HepG2 (cell line): ENCODE measurements around the gene FAM83E. TPM values are rescaled to one million over a fixed set of nuclear protein-coding genes. Genes with fewer than 3 reads are reported as not detected.
A peak's percentile ranks its signal among the peaks of the same experiment; 100 is the strongest.

ENCODE experiments used
- BRCA1 ChIP-seq: sonication (generic); formaldehyde crosslinking; IDR thresholded peaks from 2 replicates; pipeline ENCODE4 v1.4.0; 2020; ENCODE audit warnings: missing genetic modification reagents
- GABPA ChIP-seq, 2 experiments: IDR thresholded peaks; 2 replicates each; pipeline ENCODE4 v1.6.1; 2011 to 2016; ENCODE audit warnings: low read depth in 2 of 2, low read length in 1 of 2, missing biosample characterization in 1 of 2, missing genetic modification characterization in 1 of 2
- GATAD1 ChIP-seq: IDR thresholded peaks from 2 replicates; pipeline ENCODE4 v1.6.1; 2016; ENCODE audit warnings: missing genetic modification reagents, missing compliant biosample characterization
- MAZ ChIP-seq, 2 experiments: sonication (generic) in 1 of 2; formaldehyde crosslinking in 1 of 2; IDR thresholded peaks; 2 replicates each; pipeline versions ENCODE4 v1.5.0 to v1.6.1; 2012 to 2020; ENCODE audit warnings: low read depth in 2 of 2, mild to moderate bottlenecking in 2 of 2, borderline replicate concordance in 1 of 2, improper control_type of control experiment in 1 of 2, low read length in 1 of 2, missing genetic modification reagents in 1 of 2, moderate library complexity in 1 of 2
- MXI1 ChIP-seq: IDR thresholded peaks from 3 replicates; pipeline ENCODE4 v1.6.1; 2012; ENCODE audit warnings: low read depth, low read length, inconsistent platforms, borderline replicate concordance
- MYNN ChIP-seq: sonication (generic); formaldehyde crosslinking; IDR thresholded peaks from 2 replicates; pipeline ENCODE4 v1.4.0; 2020; ENCODE audit warnings: mild to moderate bottlenecking, low read depth, missing genetic modification reagents
- SMAD1 ChIP-seq: sonication (generic); formaldehyde crosslinking; IDR thresholded peaks from 2 replicates; pipeline ENCODE4 v1.4.0; 2020; ENCODE audit warnings: missing genetic modification reagents, low read depth, mild to moderate bottlenecking, borderline replicate concordance
- TP53 ChIP-seq: sonication (generic); formaldehyde crosslinking; conservative IDR thresholded peaks from 2 replicates; pipeline ENCODE4 v1.4.0; 2020; ENCODE audit warnings: missing genetic modification reagents
- ZFP37 ChIP-seq: sonication (generic); formaldehyde crosslinking; IDR thresholded peaks from 2 replicates; pipeline ENCODE4 v1.4.0; 2020; ENCODE audit warnings: missing genetic modification reagents, borderline replicate concordance
- ZKSCAN5 ChIP-seq: sonication (generic); formaldehyde crosslinking; IDR thresholded peaks from 2 replicates; pipeline ENCODE4 v1.5.1; 2020; ENCODE audit warnings: mild to moderate bottlenecking, missing genetic modification reagents
- ZKSCAN8 ChIP-seq: IDR thresholded peaks from 2 replicates; pipeline ENCODE4 v1.6.1; 2016; ENCODE audit warnings: borderline replicate concordance, missing genetic modification reagents, missing compliant biosample characterization
- ZMYM2 ChIP-seq: sonication (generic); formaldehyde crosslinking; IDR thresholded peaks from 2 replicates; pipeline ENCODE4 v1.8.0; 2022; ENCODE audit warnings: mild to moderate bottlenecking, missing genetic modification reagents
- ZNF143 ChIP-seq: sonication (generic); formaldehyde crosslinking; IDR thresholded peaks from 2 replicates; pipeline ENCODE4 v1.4.0; 2020; ENCODE audit warnings: missing genetic modification reagents
- ZNF333 ChIP-seq: sonication (generic); formaldehyde crosslinking; IDR thresholded peaks from 2 replicates; pipeline ENCODE4 v1.4.0; 2020; ENCODE audit warnings: mild to moderate bottlenecking, missing genetic modification reagents, borderline replicate concordance
- ZNF354B ChIP-seq: sonication (generic); formaldehyde crosslinking; IDR thresholded peaks from 2 replicates; pipeline ENCODE4 v1.8.0; 2022; ENCODE audit warnings: mild to moderate bottlenecking, missing genetic modification reagents
- ZNF749 ChIP-seq: sonication (generic); formaldehyde crosslinking; IDR thresholded peaks from 2 replicates; pipeline ENCODE4 v1.8.0; 2022; ENCODE audit warnings: mild to moderate bottlenecking, missing genetic modification reagents, moderate library complexity, borderline replicate concordance
- polyA plus RNA-seq, 8 experiments: library from polyadenylated mRNA; depleted of rRNA in 3 of 8; stranded (reverse) in 7 of 8; unstranded in 1 of 8; fragments of >200 nt; fragmentation: Illumina TruSeq in 4 of 8; extraction: Trizol in 4 of 8; gene quantifications; 2 replicates each; pipeline versions ENCODE4 v1.2.1 to v1.2.3, GENCODE V29; 2011 to 2016; ENCODE audit warnings: low read depth in 4 of 8, missing spikeins in 1 of 8, mixed read lengths in 1 of 8; ENCODE audit not compliant: insufficient read depth in 1 of 8
- total RNA-seq, 5 experiments: library from RNA; depleted of rRNA; stranded (reverse); fragments of >200 nt; fragmentation: Illumina TruSeq; extraction: Trizol; gene quantifications; 2 replicates each; pipeline ENCODE4 v1.2.3, GENCODE V29; 2016; ENCODE audit warnings: low read depth in 1 of 5
- TF ChIP-seq, protein P1 (sequence below): sonication (generic); formaldehyde crosslinking; IDR thresholded peaks from 2 replicates; pipeline ENCODE4 v1.5.0; 2020; ENCODE audit warnings: missing genetic modification reagents, mild to moderate bottlenecking, borderline replicate concordance
- TF ChIP-seq, protein P2 (sequence below): sonication (generic); formaldehyde crosslinking; IDR thresholded peaks from 2 replicates; pipeline ENCODE4 v1.9.0; 2022; ENCODE audit warnings: missing genetic modification reagents, mild to moderate bottlenecking, borderline replicate concordance
- TF ChIP-seq, protein P3 (sequence below): sonication (generic); formaldehyde crosslinking; IDR thresholded peaks from 2 replicates; pipeline ENCODE4 v1.4.0; 2020; ENCODE audit warnings: mild to moderate bottlenecking, missing genetic modification reagents
- TF ChIP-seq, protein P4 (sequence below): sonication (generic); formaldehyde crosslinking; IDR thresholded peaks from 2 replicates; pipeline ENCODE4 v1.9.0; 2022; ENCODE audit warnings: low read depth, missing genetic modification reagents
- TF ChIP-seq, protein P5 (sequence below), 2 experiments: sonication (generic) in 1 of 2; formaldehyde crosslinking in 1 of 2; IDR thresholded peaks; 2 replicates each; pipeline versions ENCODE4 v1.4.0 to v1.6.1; 2018 to 2020; ENCODE audit warnings: missing genetic modification reagents in 2 of 2, borderline replicate concordance in 1 of 2, low read depth in 1 of 2, mild to moderate bottlenecking in 1 of 2, missing biosample characterization in 1 of 2

The FAM83E gene
- total and polyA plus RNA-seq, 2 of the 13 experiments (the other 11 are each of a cell fraction or from before 2014, with no cell fraction given): 0.18 to 0.60 TPM

DNA sequence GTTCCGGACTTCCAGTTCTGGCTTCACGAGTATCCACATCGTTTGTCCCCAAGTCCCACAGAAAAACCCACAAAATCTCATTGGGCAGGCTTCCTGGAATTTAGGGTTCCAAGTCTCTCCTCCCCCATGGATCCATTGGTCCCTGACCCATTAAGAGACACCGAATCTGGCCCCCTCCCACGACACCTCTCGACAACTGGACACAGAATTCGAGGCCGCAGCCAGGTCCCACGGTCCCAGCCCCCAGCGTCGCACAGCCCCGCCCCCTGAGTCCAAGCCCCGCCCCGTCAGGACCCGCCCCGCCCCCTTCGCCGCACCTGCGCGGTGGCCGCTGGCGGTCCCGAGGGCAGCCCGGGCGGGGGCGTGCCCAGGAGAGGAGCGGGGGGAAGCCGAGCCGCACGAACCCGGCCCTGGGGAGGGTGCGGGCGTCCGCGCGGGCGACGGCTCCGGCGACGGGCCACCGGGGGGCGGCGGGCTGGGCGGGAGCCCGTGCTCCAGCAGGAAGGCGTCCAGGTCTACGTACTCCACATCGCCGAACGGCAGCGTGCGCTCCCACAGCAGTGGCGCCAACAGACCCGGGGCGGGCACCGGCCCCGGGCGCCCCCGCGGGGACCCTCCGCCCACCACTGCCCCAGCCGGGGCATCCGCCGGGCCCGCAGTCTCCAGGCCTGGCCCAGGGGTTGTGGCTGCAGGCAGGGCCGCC, 20.5 kb upstream of the FAM83E start (continued):
- TF ChIP-seq, protein P1, sequence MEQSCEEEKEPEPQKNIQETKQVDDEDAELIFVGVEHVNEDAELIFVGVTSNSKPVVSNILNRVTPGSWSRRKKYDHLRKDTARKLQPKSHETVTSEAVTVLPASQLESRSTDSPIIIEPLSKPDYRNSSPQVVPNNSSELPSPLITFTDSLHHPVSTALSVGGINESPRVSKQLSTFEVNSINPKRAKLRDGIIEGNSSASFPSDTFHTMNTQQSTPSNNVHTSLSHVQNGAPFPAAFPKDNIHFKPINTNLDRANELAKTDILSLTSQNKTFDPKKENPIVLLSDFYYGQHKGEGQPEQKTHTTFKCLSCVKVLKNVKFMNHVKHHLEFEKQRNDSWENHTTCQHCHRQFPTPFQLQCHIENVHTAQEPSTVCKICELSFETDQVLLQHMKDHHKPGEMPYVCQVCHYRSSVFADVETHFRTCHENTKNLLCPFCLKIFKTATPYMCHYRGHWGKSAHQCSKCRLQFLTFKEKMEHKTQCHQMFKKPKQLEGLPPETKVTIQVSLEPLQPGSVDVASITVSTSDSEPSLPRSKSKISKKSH (CRISPR knock-in tag): no peak
- TF ChIP-seq TP53: no peak
- no peak for TF ChIP-seq BRCA1 (CRISPR knock-in tag)
- no peak for TF ChIP-seq MYNN (CRISPR knock-in tag)
- TF ChIP-seq ZNF749 (CRISPR knock-in tag): no peak
- TF ChIP-seq, protein P2, sequence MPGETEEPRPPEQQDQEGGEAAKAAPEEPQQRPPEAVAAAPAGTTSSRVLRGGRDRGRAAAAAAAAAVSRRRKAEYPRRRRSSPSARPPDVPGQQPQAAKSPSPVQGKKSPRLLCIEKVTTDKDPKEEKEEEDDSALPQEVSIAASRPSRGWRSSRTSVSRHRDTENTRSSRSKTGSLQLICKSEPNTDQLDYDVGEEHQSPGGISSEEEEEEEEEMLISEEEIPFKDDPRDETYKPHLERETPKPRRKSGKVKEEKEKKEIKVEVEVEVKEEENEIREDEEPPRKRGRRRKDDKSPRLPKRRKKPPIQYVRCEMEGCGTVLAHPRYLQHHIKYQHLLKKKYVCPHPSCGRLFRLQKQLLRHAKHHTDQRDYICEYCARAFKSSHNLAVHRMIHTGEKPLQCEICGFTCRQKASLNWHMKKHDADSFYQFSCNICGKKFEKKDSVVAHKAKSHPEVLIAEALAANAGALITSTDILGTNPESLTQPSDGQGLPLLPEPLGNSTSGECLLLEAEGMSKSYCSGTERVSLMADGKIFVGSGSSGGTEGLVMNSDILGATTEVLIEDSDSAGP (CRISPR knock-in tag): no peak
- TF ChIP-seq GATAD1 (CRISPR knock-in tag): peak; percentile 23; the same call in 1 of the 2 replicates
- TF ChIP-seq, protein P3, sequence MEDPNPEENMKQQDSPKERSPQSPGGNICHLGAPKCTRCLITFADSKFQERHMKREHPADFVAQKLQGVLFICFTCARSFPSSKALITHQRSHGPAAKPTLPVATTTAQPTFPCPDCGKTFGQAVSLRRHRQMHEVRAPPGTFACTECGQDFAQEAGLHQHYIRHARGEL (CRISPR knock-in tag): no peak
- TF ChIP-seq ZNF143 (CRISPR knock-in tag): no peak
- TF ChIP-seq ZKSCAN5 (CRISPR knock-in tag): no peak
- no peak for TF ChIP-seq ZMYM2 (CRISPR knock-in tag)
- TF ChIP-seq, protein P4, sequence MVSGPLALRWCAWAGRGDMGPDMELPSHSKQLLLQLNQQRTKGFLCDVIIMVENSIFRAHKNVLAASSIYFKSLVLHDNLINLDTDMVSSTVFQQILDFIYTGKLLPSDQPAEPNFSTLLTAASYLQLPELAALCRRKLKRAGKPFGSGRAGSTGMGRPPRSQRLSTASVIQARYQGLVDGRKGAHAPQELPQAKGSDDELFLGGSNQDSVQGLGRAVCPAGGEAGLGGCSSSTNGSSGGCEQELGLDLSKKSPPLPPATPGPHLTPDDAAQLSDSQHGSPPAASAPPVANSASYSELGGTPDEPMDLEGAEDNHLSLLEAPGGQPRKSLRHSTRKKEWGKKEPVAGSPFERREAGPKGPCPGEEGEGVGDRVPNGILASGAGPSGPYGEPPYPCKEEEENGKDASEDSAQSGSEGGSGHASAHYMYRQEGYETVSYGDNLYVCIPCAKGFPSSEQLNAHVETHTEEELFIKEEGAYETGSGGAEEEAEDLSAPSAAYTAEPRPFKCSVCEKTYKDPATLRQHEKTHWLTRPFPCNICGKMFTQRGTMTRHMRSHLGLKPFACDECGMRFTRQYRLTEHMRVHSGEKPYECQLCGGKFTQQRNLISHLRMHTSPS: no peak
- no peak for TF ChIP-seq ZFP37 (CRISPR knock-in tag)
- TF ChIP-seq, protein P5, sequence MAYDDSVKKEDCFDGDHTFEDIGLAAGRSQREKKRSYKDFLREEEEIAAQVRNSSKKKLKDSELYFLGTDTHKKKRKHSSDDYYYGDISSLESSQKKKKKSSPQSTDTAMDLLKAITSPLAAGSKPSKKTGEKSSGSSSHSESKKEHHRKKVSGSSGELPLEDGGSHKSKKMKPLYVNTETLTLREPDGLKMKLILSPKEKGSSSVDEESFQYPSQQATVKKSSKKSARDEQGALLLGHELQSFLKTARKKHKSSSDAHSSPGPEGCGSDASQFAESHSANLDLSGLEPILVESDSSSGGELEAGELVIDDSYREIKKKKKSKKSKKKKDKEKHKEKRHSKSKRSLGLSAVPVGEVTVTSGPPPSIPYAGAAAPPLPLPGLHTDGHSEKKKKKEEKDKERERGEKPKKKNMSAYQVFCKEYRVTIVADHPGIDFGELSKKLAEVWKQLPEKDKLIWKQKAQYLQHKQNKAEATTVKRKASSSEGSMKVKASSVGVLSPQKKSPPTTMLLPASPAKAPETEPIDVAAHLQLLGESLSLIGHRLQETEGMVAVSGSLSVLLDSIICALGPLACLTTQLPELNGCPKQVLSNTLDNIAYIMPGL (CRISPR knock-in tag; IDR thresholded peaks at IDR 0.05; ENCODE audit: borderline replicate concordance in 1 of 2, low read depth in 1 of 2): no peak
- TF ChIP-seq ZNF333 (CRISPR knock-in tag): 0 out of 2 replicates have a peak, but pooled peaks have one; percentile 14
- TF ChIP-seq MAZ (IDR thresholded peaks at IDR 0.05; ENCODE audit: borderline replicate concordance, low read depth, low read length): no peak
- peak; percentile 47; the same call in 1 of the 2 replicates for TF ChIP-seq MAZ (CRISPR knock-in tag; IDR thresholded peaks at IDR 0.05; ENCODE audit: low read depth)
- no peak for TF ChIP-seq ZKSCAN8
- TF ChIP-seq GABPA (IDR thresholded peaks at IDR 0.05; ENCODE audit: low read depth, low read length): no peak
- TF ChIP-seq GABPA (CRISPR knock-in tag; IDR thresholded peaks at IDR 0.05; ENCODE audit: low read depth): no peak
- peak; percentile 34; the same call in 1 of the 3 replicates for TF ChIP-seq MXI1
- no peak for TF ChIP-seq SMAD1 (CRISPR knock-in tag)
- TF ChIP-seq ZNF354B (CRISPR knock-in tag): no peak
